Measurements from ENCODE around the gene CNTNAP5. TPM values are rescaled to one million over a fixed set of nuclear protein-coding genes. Genes with fewer than 3 reads are reported as not detected.

The CNTNAP5 gene
- total and polyA plus RNA-seq, 4 experiments from 2014 or later, result not detected

DNA sequence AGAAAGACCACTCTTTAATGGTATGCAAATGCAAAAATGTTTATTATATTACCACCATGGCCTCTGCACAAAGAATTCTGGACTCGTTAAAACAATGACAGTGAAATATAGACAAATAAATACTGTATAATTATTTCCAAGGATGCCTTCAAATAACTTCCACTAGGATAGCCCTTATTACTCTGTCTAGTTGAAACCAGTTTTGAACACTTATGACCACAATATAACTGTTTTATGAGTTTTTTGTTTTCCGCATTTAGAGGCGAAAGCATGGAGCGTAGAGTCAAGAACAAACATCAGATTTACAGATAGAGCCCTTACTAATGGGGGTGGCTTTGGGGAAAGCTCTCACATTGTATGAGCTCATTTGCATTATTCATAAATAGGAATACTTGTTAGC is 559.5 kb downstream of the CNTNAP5 start:
- H3K4me3 ChIP-seq (ENCODE audit: low read length in 2 of 2), result no peak overlapping the region
- no peaks in the 10 kb centered on the region for H3K36me3 ChIP-seq (ENCODE audit: insufficient read depth, low read length)
- no peaks in the 10 kb centered on the region for H3K4me1 ChIP-seq (ENCODE audit: insufficient read depth, low read length)
- Mint-ChIP-seq H3K27ac (no peak overlapping the region), H3K4me1 (no peaks in the 10 kb centered on the region), H3K36me3 (no peaks in the 10 kb centered on the region), H3K9me3 (peaks cover 0 to 8% (median 5%) of the 10 kb centered on the region in 8 donors), H3K27me3 (no peaks in the 10 kb centered on the region), H3K4me3 (no peak overlapping the region)
- no peaks in the 10 kb centered on the region for H3K9me3 ChIP-seq (ENCODE audit: control insufficient read depth in 1 of 2, low read length in 2 of 2)
- H3K27me3 ChIP-seq (ENCODE audit: insufficient read depth, low read length), result no peaks in the 10 kb centered on the region
- no peak overlapping the region for H3K27ac ChIP-seq (ENCODE audit: low read depth, low read length)
- POLR2A ChIA-PET (ENCODE audit: partially characterized antibody), result no interaction called here
- DNase-seq, result no peak
- intact Hi-C loops (cut with micrococcal nuclease), result no loop called here
- CTCF ChIA-PET (ENCODE audit: partially characterized antibody), result no interaction called here

- ChIA-PET POLR2A (ENCODE audit: partially characterized antibody) (no interaction called here), CTCF (ENCODE audit: partially characterized antibody) (no interaction called here)
- DNase-seq, result no peak
These were observed 560.2 kb downstream of the CNTNAP5 start for GRCh38 chr2:124585277-124585676.

DNA sequence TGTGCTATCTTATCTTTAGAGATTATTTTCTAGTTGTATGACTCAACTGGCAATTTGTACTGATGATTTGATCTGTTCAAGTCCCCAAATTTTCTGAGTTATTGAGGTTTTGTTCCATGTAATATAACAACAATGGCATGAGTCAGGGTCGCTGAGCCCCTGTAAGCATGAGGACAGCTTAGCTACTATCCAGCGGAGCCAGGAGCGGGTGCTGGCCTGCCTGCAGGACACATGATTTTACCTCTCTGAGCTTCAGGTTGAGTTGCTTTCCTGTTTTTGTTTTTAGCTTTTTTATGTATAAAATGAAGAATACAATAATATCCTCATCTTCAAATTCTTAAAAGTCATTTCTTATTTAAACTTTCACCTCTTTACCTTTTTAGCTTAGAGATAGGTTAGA is 561.1 kb downstream of the CNTNAP5 start:
- Histone ChIP-seq H3K4me1 (ENCODE audit: insufficient read depth, low read length) (no peaks in the 10 kb centered on the region), H3K4me3 (ENCODE audit: low read length in 2 of 2) (no peak overlapping the region), H3K36me3 (ENCODE audit: insufficient read depth, low read length) (no peaks in the 10 kb centered on the region), H3K9me3 (ENCODE audit: control insufficient read depth in 1 of 2, low read length in 2 of 2) (no peaks in the 10 kb centered on the region), H3K27me3 (ENCODE audit: insufficient read depth, low read length) (no peaks in the 10 kb centered on the region), H3K27ac (ENCODE audit: low read depth, low read length) (no peak overlapping the region)
- no peaks in the 10 kb centered on the region for H3K4me1 Mint-ChIP-seq
- no peak overlapping the region for H3K27ac Mint-ChIP-seq
- DNase-seq, result no peak
- no peaks in the 10 kb centered on the region for H3K36me3 Mint-ChIP-seq
- no peak overlapping the region for H3K4me3 Mint-ChIP-seq
- H3K27me3 Mint-ChIP-seq, result no peaks in the 10 kb centered on the region
- ChIA-PET CTCF (ENCODE audit: partially characterized antibody) (no interaction called here), POLR2A (ENCODE audit: partially characterized antibody) (no interaction called here)
- intact Hi-C loops (cut with micrococcal nuclease), result no loop called here
- peaks cover 0 to 15% (median 4%) of the 10 kb centered on the region in 8 donors for H3K9me3 Mint-ChIP-seq

More at GRCh38 chr2:124585277-124585676, 560.2 kb downstream of the CNTNAP5 start:
- no peak overlapping the region for H3K27ac Mint-ChIP-seq
- Histone ChIP-seq H3K27me3 (ENCODE audit: insufficient read depth, low read length) (no peaks in the 10 kb centered on the region), H3K27ac (ENCODE audit: low read depth, low read length) (no peak overlapping the region), H3K36me3 (ENCODE audit: insufficient read depth, low read length) (no peaks in the 10 kb centered on the region), H3K9me3 (ENCODE audit: control insufficient read depth in 1 of 2, low read length in 2 of 2) (no peaks in the 10 kb centered on the region), H3K4me1 (ENCODE audit: insufficient read depth, low read length) (no peaks in the 10 kb centered on the region), H3K4me3 (ENCODE audit: low read length in 2 of 2) (no peak overlapping the region)
- no peaks in the 10 kb centered on the region for H3K27me3 Mint-ChIP-seq
- no peak overlapping the region for H3K4me3 Mint-ChIP-seq
- no peaks in the 10 kb centered on the region for H3K36me3 Mint-ChIP-seq
- H3K4me1 Mint-ChIP-seq, result no peaks in the 10 kb centered on the region
- intact Hi-C loops (cut with micrococcal nuclease), result no loop called here
- peaks cover 0 to 10% (median 7%) of the 10 kb centered on the region in 8 donors for H3K9me3 Mint-ChIP-seq

- no peak for DNase-seq
- no peak overlapping the region for H3K27ac Mint-ChIP-seq
- POLR2A ChIA-PET (ENCODE audit: partially characterized antibody), result no interaction called here
- intact Hi-C loops (cut with micrococcal nuclease), result no loop called here
- CTCF ChIA-PET (ENCODE audit: partially characterized antibody), result no interaction called here
- Histone ChIP-seq H3K36me3 (ENCODE audit: insufficient read depth, low read length) (no peaks in the 10 kb centered on the region), H3K27ac (ENCODE audit: low read depth, low read length) (no peak overlapping the region), H3K27me3 (ENCODE audit: insufficient read depth, low read length) (no peaks in the 10 kb centered on the region), H3K4me3 (ENCODE audit: low read length in 2 of 2) (no peak overlapping the region), H3K4me1 (ENCODE audit: insufficient read depth, low read length) (no peaks in the 10 kb centered on the region), H3K9me3 (ENCODE audit: control insufficient read depth in 1 of 2, low read length in 2 of 2) (no peaks in the 10 kb centered on the region)
- peaks cover 0 to 15% (median 4%) of the 10 kb centered on the region in 8 donors for H3K9me3 Mint-ChIP-seq
- no peaks in the 10 kb centered on the region for H3K4me1 Mint-ChIP-seq
- H3K36me3 Mint-ChIP-seq, result no peaks in the 10 kb centered on the region
- H3K27me3 Mint-ChIP-seq, result no peaks in the 10 kb centered on the region
- H3K4me3 Mint-ChIP-seq, result no peak overlapping the region
These were observed 561.7 kb downstream of the CNTNAP5 start for GRCh38 chr2:124586835-124587234.

DNA sequence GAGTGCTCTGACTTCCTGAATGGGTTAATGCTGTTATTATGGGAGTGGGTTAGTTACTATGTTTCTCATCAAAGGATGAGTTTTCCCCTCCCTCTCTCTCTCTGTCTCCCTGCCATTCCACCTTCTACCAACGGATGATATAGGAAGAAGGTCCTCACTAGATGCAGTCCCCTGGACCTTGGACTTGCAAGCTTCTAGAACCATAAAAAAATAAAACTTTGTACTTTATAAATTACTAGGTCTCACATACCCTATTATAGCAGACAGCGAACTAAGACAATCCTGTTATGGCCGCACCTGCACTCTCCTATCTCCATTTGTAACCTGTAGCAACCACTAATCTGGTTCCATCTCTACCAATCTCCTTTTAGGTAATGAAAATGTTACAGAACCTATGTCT is 564.9 kb downstream of the CNTNAP5 start:
- H3K27ac Mint-ChIP-seq, result no peak overlapping the region
- Histone ChIP-seq H3K4me1 (ENCODE audit: insufficient read depth, low read length) (no peaks in the 10 kb centered on the region), H3K9me3 (ENCODE audit: control insufficient read depth in 1 of 2, low read length in 2 of 2) (no peaks in the 10 kb centered on the region), H3K4me3 (ENCODE audit: low read length in 2 of 2) (no peak overlapping the region), H3K27ac (ENCODE audit: low read depth, low read length) (no peak overlapping the region), H3K27me3 (ENCODE audit: insufficient read depth, low read length) (no peaks in the 10 kb centered on the region), H3K36me3 (ENCODE audit: insufficient read depth, low read length) (no peaks in the 10 kb centered on the region)
- ChIA-PET POLR2A (ENCODE audit: partially characterized antibody) (no interaction called here), CTCF (ENCODE audit: partially characterized antibody) (no interaction called here)
- DNase-seq, result no peak
- intact Hi-C loops (cut with micrococcal nuclease), result no loop called here
- peaks cover 0 to 15% (median 4%) of the 10 kb centered on the region in 8 donors for H3K9me3 Mint-ChIP-seq
- no peaks in the 10 kb centered on the region for H3K27me3 Mint-ChIP-seq
- no peaks in the 10 kb centered on the region for H3K36me3 Mint-ChIP-seq
- no peak overlapping the region for H3K4me3 Mint-ChIP-seq
- no peaks in the 10 kb centered on the region for H3K4me1 Mint-ChIP-seq

GRCh38 chr2:124602759-124603158 is 577.7 kb downstream of the CNTNAP5 start:
- no peaks in the 10 kb centered on the region for H3K9me3 ChIP-seq (ENCODE audit: control insufficient read depth in 1 of 2, low read length in 2 of 2)
- Mint-ChIP-seq H3K9me3 (peaks cover 0 to 13% (median 7%) of the 10 kb centered on the region in 8 donors), H3K4me3 (no peak overlapping the region), H3K27ac (no peak overlapping the region), H3K36me3 (no peaks in the 10 kb centered on the region), H3K27me3 (no peaks in the 10 kb centered on the region), H3K4me1 (no peaks in the 10 kb centered on the region)
- no peaks in the 10 kb centered on the region for H3K27me3 ChIP-seq (ENCODE audit: insufficient read depth, low read length)
- no peaks in the 10 kb centered on the region for H3K4me1 ChIP-seq (ENCODE audit: insufficient read depth, low read length)
- no peak for DNase-seq
- H3K27ac ChIP-seq (ENCODE audit: low read depth, low read length), result no peak overlapping the region
- POLR2A ChIA-PET (ENCODE audit: partially characterized antibody), result no interaction called here
- H3K4me3 ChIP-seq (ENCODE audit: low read length in 2 of 2), result no peak overlapping the region
- CTCF ChIA-PET (ENCODE audit: partially characterized antibody), result no interaction called here
- H3K36me3 ChIP-seq (ENCODE audit: insufficient read depth, low read length), result no peaks in the 10 kb centered on the region
- intact Hi-C loops (cut with micrococcal nuclease), result no loop called here

- Mint-ChIP-seq H3K36me3 (no peaks in the 10 kb centered on the region), H3K9me3 (peaks cover 0 to 13% (median 5%) of the 10 kb centered on the region in 8 donors), H3K4me1 (no peaks in the 10 kb centered on the region), H3K27me3 (no peaks in the 10 kb centered on the region), H3K4me3 (no peak overlapping the region), H3K27ac (no peak overlapping the region)
- no peak overlapping the region for H3K4me3 ChIP-seq (ENCODE audit: low read length in 2 of 2)
- no peak for DNase-seq
- no peaks in the 10 kb centered on the region for H3K9me3 ChIP-seq (ENCODE audit: control insufficient read depth in 1 of 2, low read length in 2 of 2)
- intact Hi-C loops (cut with micrococcal nuclease), result no loop called here
- ChIA-PET CTCF (ENCODE audit: partially characterized antibody) (no interaction called here), POLR2A (ENCODE audit: partially characterized antibody) (no interaction called here)
- H3K27ac ChIP-seq (ENCODE audit: low read depth, low read length), result no peak overlapping the region
- H3K36me3 ChIP-seq (ENCODE audit: insufficient read depth, low read length), result no peaks in the 10 kb centered on the region
- no peaks in the 10 kb centered on the region for H3K4me1 ChIP-seq (ENCODE audit: insufficient read depth, low read length)
- no peaks in the 10 kb centered on the region for H3K27me3 ChIP-seq (ENCODE audit: insufficient read depth, low read length)
These were observed 579.9 kb downstream of the CNTNAP5 start for GRCh38 chr2:124604940-124605339.

GRCh38 chr2:124607679-124608078 is 582.6 kb downstream of the CNTNAP5 start:
- H3K4me3 ChIP-seq (ENCODE audit: low read length in 2 of 2), result no peak overlapping the region
- H3K36me3 Mint-ChIP-seq, result no peaks in the 10 kb centered on the region
- H3K9me3 ChIP-seq (ENCODE audit: control insufficient read depth in 1 of 2, low read length in 2 of 2), result peaks cover 0 to 4% of the 10 kb centered on the region in 2 donors
- ChIA-PET CTCF (ENCODE audit: partially characterized antibody) (no interaction called here), POLR2A (ENCODE audit: partially characterized antibody) (no interaction called here)
- no peaks in the 10 kb centered on the region for H3K27me3 Mint-ChIP-seq
- H3K4me1 Mint-ChIP-seq, result no peaks in the 10 kb centered on the region
- H3K27ac Mint-ChIP-seq, result no peak overlapping the region
- DNase-seq, result no peak
- intact Hi-C loops (cut with micrococcal nuclease), result no loop called here
- peaks cover 0 to 8% (median 5%) of the 10 kb centered on the region in 8 donors for H3K9me3 Mint-ChIP-seq
- no peak overlapping the region for H3K4me3 Mint-ChIP-seq
- no peaks in the 10 kb centered on the region for H3K4me1 ChIP-seq (ENCODE audit: insufficient read depth, low read length)
- no peaks in the 10 kb centered on the region for H3K27me3 ChIP-seq (ENCODE audit: insufficient read depth, low read length)
- no peak overlapping the region for H3K27ac ChIP-seq (ENCODE audit: low read depth, low read length)
- H3K36me3 ChIP-seq (ENCODE audit: insufficient read depth, low read length), result no peaks in the 10 kb centered on the region
